H54 (cell line): ENCODE data around the gene NUP85.

Experiments used
- DNase-seq: peaks from one replicate; pipeline ENCODE4 v3.0.0; 2011; ENCODE audit warnings: low spot score, mixed read lengths; ENCODE audit not compliant: insufficient read length
- FAIRE-seq: peaks from 3 replicates; lab custom pipeline; 2011; peaks lifted over from hg19 to GRCh38; lab: Jason Lieb, UNC
- POLR2A ChIP-seq: IDR thresholded peaks from 2 replicates; pipeline ENCODE4 v1.6.1; 2011; ENCODE audit warnings: low read depth, mild to moderate bottlenecking, low read length

NUP85 gene

GRCh38 chr17:75225016-75225415 is 19.5 kb downstream of the NUP85 start:
- FAIRE-seq = no peak
- DNase-seq = no peak
- no peak for TF ChIP-seq POLR2A

DNA sequence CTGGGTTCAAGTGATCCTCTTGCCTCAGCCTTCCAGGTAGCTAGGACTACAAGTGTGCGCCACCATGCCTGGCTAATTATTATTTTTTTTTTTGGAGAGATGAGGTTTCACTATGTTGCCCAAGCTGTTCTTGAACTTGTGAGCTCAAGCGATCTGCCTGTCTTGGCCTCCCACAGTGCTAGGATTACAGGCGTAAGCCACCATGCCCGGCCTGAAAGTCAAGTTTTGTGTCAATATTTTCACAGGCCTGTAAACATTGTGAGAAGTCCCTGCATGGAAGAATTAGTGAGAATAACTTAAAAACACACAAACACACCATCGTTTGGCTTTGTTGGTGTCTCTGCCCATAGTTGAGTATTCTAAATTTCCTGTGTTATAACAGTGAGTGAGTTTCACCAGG is 22.2 kb downstream of the NUP85 start:
- no peak for DNase-seq
- FAIRE-seq = no peak
- no peak for TF ChIP-seq POLR2A

DNA sequence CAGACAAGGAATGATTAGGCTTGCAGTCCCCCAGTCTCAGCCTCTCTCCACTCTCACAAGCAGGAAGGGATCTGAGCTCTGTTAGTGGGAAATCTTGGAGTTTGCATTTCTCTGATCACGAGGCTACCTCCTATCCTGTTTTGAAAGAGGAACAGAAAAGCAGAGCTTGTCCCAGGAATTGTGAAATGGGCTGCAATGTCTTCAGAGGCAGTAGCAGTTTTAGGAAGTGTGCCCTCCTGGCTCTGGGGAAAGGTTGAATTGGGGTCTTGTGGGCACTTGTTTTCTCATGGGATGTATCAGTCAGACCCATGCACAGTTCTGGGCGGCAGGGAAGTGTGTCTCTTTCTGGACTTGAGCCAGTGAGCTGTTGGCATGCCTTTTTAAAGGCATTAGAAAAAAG is 22.8 kb downstream of the NUP85 start:
- DNase-seq = no peak
- no peak for FAIRE-seq
- TF ChIP-seq POLR2A = no peak

GRCh38 chr17:75228847-75229246 is 23.4 kb downstream of the NUP85 start:
- no peak for TF ChIP-seq POLR2A
- FAIRE-seq (no peak), DNase-seq (no peak)

GRCh38 chr17:75231071-75231470 is 25.6 kb downstream of the NUP85 start:
- FAIRE-seq (no peak), DNase-seq (no peak)
- no peak for TF ChIP-seq POLR2A

DNA sequence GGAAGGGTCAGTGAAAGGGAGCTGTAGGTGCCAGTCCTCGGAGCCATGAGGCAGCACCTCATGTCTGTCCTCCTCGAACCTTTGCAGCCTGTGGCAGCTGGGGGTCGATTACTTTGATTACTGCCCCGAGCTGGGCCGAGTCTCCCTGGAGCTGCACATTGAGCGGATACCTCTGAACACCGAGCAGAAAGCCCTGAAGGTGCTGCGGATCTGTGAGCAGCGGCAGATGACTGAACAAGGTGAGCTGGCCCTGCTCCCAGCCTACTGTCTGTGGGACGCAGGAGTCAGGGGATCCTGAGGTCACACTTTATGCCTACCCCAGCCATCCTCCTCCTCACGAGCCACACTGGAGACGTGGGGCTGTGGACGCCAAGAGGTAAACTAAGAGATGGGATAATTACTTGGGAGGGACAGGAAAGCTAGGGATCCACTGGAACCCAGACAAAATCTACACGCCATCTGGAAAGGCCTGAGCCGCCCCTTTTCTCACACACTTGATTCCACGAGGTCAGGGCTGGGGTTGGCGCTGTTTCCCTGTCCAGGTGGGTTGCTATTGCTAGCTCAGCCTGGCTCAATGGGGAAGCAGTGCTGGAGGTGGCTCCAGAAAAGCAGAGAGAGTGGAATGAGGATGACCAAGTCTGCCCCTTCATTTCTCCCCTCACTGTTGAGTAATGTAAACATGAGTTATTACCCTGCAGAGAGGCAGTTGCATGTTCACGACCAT is 26.4 kb downstream of the NUP85 start:
- no peak for TF ChIP-seq POLR2A
- DNase-seq (no peak), FAIRE-seq (no peak)

GRCh38 chr17:75232786-75233185 is 27.3 kb downstream of the NUP85 start:
- FAIRE-seq = no peak
- DNase-seq = no peak
- no peak for TF ChIP-seq POLR2A

GRCh38 chr17:75237100-75238014 is 31.9 kb downstream of the NUP85 start:
- TF ChIP-seq POLR2A = no peak
- DNase-seq (no peak), FAIRE-seq (no peak)

DNA sequence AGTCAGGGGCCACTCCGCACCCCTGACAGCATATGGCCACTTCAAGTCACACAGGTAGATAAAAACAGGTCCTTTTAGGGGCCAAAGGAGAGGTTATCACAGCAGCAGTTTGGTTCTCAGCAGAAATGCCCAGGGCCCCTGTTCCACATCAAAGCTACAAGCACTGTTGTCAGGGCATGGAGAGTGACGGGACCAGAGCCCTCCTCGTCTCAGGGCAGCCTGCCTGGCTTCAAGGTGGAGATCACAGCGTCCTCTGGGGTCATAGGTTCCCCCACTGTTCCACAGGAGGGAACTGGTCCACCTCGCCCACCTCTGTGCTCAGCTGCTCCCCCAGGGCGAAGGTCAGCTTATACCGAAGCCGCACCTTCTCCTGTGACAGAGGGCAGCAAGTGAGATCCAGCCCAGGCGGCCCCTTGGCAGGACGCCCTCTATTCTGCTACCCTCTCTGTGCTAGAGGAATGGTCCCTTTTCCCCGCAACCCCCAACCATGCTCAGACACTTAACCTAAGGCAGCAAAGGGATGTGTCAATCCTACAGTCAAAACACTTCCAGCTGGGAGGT is 32.6 kb downstream of the NUP85 start:
- no peak for TF ChIP-seq POLR2A
- DNase-seq = no peak
- FAIRE-seq = no peak

GRCh38 chr17:75238684-75239191 is 33.3 kb downstream of the NUP85 start:
- FAIRE-seq = no peak
- peak; percentile 87 for DNase-seq
- TF ChIP-seq POLR2A = no peak

DNA sequence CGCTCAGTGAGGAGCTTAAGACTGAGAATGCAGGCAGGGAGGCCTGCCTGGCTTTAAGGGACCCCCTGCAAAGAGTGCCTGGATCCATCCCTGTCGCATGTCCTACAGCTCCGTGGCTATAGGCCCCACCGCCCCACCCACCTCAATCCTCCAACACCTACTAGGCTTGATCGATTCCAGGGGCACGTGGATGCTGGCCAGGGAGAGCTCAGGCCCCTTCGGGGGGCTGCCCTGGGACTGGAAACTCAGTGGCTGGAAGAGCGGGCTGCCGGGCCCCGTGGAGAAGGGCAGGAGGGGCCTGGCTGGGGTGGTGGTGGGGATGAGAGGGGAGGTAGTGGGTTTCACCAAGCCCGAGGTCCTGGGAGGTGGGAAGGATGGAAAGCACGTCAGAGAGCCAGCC is 33.7 kb downstream of the NUP85 start:
- FAIRE-seq (no peak), DNase-seq (no peak)
- TF ChIP-seq POLR2A = no peak

GRCh38 chr17:75239778-75240393 is 34.4 kb downstream of the NUP85 start:
- DNase-seq = no peak
- TF ChIP-seq POLR2A = no peak
- FAIRE-seq = no peak

DNA sequence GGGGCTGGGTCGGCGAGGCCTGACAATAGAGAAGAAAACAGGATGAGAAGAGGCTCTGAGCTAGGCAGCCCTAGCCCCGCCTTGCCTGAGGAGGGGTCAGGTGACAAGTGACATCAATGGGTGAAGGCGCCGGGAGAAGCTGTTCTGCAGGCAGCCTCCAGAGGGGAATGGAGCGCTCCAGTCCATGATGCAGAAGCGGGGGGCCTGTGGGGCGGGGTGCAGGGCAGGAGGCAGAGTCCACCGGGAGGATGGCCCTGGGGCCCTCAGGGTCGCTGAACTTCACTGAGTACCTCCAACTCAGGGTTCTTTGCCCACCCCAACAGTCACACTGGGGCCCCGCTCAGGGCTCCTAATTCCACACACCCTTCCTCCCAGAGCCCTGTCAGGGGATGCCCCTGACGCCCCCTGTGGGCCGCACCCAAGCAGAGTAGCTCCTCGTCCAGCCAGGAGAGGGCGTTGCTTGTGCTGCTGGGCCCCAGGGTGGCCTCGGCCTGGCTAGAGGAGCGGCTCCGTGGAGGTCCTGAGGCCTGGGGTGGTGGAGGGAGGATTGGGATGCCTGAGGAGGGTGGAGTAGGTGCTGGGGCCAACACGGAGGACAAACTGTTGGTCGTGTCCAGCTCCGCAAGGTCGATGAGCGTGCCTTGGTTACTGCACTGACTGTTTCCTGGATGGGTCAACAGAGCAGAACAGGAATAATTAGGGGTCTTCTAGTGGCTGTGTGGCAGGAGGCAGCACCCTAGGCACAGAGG is 35.1 kb downstream of the NUP85 start:
- no peak for TF ChIP-seq POLR2A
- FAIRE-seq (no peak), DNase-seq (peak; percentile 72)
